GM12864 (cell line): ENCODE results near the gene CTTNBP2.

ENCODE experiments used
- DNase-seq: peaks from one replicate; pipeline ENCODE4 v3.0.0-alpha.2; 2011; ENCODE audit warnings: low read depth
- H3K4me3 ChIP-seq: 2 replicates; pipeline ENCODE4 v1.5.1; 2011; ENCODE audit warnings: mild to moderate bottlenecking, low read depth, low read length, control low read depth
- TF ChIP-seq, protein P1 (sequence below): IDR thresholded peaks from 2 replicates; pipeline ENCODE4 v1.5.1; 2011; ENCODE audit warnings: low read depth, mild to moderate bottlenecking, moderate library complexity, low read length, control low read depth, inconsistent platforms; ENCODE audit errors: missing control alignments

Gene CTTNBP2

DNA sequence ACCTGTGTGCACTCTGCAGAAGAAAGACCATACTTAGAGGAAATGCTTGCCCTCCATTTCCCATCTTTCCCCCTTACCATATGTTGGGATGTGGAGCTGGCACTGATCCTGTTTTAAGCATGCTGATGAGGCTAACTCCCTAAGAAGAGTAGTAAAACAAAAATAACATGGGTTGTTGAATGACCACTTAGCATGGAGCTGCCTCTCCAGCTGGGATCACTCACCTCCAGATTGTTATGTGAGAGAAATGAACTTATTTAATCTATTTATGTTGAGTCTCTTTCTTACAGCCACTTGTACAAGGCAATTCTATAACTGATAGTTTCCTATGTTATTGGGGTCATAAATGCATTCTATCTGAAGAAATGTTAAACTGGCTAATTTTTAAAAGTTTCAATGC lies 17.0 kb downstream of the CTTNBP2 start:
- H3K4me3 ChIP-seq: no peak overlapping the region
- no peak for DNase-seq
- TF ChIP-seq, protein P1, sequence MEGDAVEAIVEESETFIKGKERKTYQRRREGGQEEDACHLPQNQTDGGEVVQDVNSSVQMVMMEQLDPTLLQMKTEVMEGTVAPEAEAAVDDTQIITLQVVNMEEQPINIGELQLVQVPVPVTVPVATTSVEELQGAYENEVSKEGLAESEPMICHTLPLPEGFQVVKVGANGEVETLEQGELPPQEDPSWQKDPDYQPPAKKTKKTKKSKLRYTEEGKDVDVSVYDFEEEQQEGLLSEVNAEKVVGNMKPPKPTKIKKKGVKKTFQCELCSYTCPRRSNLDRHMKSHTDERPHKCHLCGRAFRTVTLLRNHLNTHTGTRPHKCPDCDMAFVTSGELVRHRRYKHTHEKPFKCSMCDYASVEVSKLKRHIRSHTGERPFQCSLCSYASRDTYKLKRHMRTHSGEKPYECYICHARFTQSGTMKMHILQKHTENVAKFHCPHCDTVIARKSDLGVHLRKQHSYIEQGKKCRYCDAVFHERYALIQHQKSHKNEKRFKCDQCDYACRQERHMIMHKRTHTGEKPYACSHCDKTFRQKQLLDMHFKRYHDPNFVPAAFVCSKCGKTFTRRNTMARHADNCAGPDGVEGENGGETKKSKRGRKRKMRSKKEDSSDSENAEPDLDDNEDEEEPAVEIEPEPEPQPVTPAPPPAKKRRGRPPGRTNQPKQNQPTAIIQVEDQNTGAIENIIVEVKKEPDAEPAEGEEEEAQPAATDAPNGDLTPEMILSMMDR: no peak

DNA sequence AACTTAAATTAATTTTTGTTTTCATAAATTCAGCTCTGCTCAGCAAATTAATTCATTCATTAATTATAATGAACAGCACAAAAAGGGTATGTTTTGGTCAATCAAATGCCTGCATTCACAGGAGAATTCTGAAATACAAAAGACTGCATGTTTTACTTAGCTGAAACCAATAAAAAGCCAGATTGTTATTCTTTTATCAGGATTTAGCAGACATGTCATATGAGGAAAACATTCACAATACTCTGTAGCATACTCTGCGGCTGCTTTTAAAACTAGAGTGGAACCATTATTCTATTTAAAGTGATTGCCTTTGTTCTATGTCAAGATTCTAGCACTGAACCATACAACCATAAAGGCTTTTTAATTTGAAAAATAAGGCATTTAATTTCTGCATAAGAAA lies 19.1 kb downstream of the CTTNBP2 start:
- H3K4me3 ChIP-seq: no peak overlapping the region
- TF ChIP-seq, protein P1: no peak
- no peak for DNase-seq

DNA sequence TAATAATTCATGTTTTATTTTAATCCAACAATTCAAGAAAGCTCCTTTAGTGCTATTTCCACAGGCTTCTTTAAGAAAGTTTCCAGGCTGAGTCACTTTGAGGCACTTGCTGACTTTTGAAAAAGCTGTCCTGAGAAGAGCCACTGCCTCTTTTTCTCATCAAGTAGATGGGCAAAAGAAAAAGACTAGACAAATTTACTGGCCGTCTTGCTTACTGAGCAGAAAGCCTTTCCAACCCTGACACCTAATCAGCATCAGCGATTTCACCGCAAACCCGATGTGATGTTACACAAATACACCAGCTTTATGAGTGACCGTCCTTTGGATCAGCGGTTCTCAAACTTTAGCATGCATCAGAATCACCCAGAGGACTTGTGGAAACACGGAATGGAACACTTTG lies 24.3 kb downstream of the CTTNBP2 start:
- TF ChIP-seq, protein P1: no peak
- no peak for DNase-seq
- H3K4me3 ChIP-seq: no peak overlapping the region

DNA sequence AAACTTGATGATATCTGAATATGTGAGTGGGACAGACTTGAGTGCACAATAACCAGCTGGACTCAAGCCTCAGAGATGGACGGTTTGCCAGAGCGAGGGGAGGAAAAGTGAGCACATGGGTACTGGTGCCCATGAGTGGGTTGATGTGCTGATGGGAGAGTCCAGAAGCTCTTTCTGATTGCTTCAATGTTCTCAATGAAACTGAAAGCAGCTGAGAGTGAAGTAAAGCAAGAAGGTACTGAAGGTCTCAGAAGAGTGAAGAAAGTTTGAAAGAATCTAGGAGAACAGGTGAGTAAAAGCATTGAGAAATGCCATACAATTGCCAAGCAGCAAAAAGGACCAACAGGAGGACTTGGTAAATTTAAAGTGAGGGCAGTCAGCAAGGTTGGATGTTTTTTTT lies 28.6 kb downstream of the CTTNBP2 start:
- no peak overlapping the region for H3K4me3 ChIP-seq
- TF ChIP-seq, protein P1: no peak
- DNase-seq: no peak

DNA sequence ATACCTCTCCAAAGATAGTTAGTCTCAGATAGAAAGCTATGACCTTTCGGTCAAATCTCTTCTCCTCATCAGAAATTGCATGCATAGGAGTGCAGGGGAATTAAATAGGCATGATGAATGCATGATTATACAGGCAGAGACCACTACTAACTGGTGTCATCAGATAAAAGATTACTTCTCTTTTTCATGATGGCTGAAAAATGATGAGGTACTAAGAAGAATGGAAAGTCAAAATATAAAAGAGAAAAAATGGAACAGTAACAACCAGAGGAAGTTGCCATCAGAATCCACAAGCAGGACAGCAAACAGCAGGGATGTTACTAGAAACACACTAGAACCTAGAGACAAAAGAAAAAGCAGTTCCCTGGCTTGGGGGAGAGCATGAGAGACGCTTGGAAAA lies 31.6 kb downstream of the CTTNBP2 start:
- no peak overlapping the region for H3K4me3 ChIP-seq
- TF ChIP-seq, protein P1: no peak
- no peak for DNase-seq

DNA sequence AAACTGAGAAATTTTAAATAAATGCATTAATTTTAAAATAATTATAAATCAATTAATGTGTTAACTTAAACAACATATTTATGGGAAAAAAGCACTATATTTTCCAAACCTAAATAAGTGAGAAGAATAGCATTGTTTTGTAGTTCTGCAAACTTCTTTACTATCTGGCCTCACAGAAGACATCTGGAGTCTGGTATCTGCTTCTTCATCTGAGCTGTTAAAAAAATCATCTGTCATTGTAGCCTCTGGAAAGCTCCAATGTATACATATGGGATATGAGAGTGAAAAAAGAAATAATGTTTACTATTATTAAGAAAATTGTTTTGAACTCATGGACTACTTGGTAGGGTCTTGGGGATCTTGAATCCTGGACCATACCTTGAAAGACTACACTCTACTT lies 32.2 kb downstream of the CTTNBP2 start:
- TF ChIP-seq, protein P1: no peak
- DNase-seq: no peak
- H3K4me3 ChIP-seq: no peak overlapping the region

DNA sequence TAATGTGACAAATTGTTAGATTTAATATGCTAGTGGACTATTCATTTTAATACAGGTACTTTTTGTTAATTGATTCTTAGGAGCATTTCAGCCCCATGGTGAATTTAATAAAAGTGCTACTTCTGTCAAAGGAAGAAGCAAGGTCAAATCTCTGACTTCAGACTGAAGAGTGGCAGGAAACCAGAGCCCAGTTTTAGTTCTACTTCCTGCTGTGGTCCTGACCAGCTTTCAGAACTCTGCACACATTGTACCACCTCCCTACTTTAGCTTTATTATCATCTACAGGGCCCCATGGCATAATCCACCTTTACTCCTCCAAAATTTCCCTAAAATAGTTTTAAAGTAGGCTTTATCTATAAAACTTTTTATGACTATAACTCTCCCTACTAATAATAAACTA lies 33.7 kb downstream of the CTTNBP2 start:
- no peak overlapping the region for H3K4me3 ChIP-seq
- TF ChIP-seq, protein P1: no peak
- no peak for DNase-seq
